RWPE2 (cell line): Measurements from ENCODE around the gene SLC36A1.

Experiments used
- ATAC-seq: fragments of 200-7000 bp; cut with Tn5 transposase; 3 replicates; pipeline ENCODE4 v1.9.1; 2021; ENCODE audit warnings: low read depth
- DNase-seq: peaks from one replicate; pipeline ENCODE4 v3.0.0-alpha.2; 2020; ENCODE audit warnings: low spot score
- H3K27ac ChIP-seq: fragments of 450-650 bp; 2 replicates; pipeline ENCODE4 v1.5.1; 2017; ENCODE audit warnings: mild to moderate bottlenecking; ENCODE audit not compliant: poor library complexity, severe bottlenecking
- H3K27me3 ChIP-seq: fragments of 250-450 bp; sonication (Bioruptor Pico); 2 replicates; pipeline ENCODE4 v1.5.1; 2021; ENCODE audit warnings: mild to moderate bottlenecking, moderate library complexity; ENCODE audit not compliant: insufficient read depth, poor library complexity, severe bottlenecking
- H3K36me3 ChIP-seq: fragments of 250-450 bp; sonication (Bioruptor Pico); 2 replicates; pipeline ENCODE4 v1.5.1; 2020; ENCODE audit warnings: low read depth, mild to moderate bottlenecking, moderate library complexity
- H3K4me1 ChIP-seq: fragments of 250-450 bp; sonication (Bioruptor Pico); 2 replicates; pipeline ENCODE4 v1.5.1; 2021; ENCODE audit warnings: mild to moderate bottlenecking, moderate library complexity; ENCODE audit not compliant: insufficient read depth, poor library complexity, severe bottlenecking
- H3K4me3 ChIP-seq: fragments of 250-450 bp; sonication (Bioruptor Pico); 2 replicates; pipeline ENCODE4 v1.5.1; 2021; ENCODE audit warnings: mild to moderate bottlenecking, moderate library complexity; ENCODE audit not compliant: severe bottlenecking
- H3K9me3 ChIP-seq: fragments of 250-450 bp; sonication (Bioruptor Pico); 2 replicates; pipeline ENCODE4 v1.5.1; 2021; ENCODE audit warnings: mild to moderate bottlenecking, moderate library complexity; ENCODE audit not compliant: severe bottlenecking
- CTCF ChIP-seq: fragments of 450-650 bp; IDR thresholded peaks from one replicate; pipeline ENCODE4 v1.5.1; 2017; ENCODE audit warnings: mild to moderate bottlenecking, moderate library complexity; ENCODE audit not compliant: poor library complexity, severe bottlenecking

The SLC36A1 gene

GRCh38 chr5:151523335-151523734, 75.9 kb downstream of the SLC36A1 start:
- TF ChIP-seq CTCF = peak; percentile 74
- Histone ChIP-seq H3K36me3 (peaks cover 97% of the 10 kb centered on the region), H3K4me1 (no peaks in the 10 kb centered on the region), H3K27ac (no peak overlapping the region), H3K9me3 (no peaks in the 10 kb centered on the region), H3K4me3 (no peak overlapping the region), H3K27me3 (no peaks in the 10 kb centered on the region)
- ATAC-seq (peak; percentile 70), DNase-seq (no peak)

- H3K27ac ChIP-seq = no peak overlapping the region
- TF ChIP-seq CTCF = no peak
- peak; percentile 39; the same call in 1 of the 3 replicates for ATAC-seq
Measured at GRCh38 chr5:151528153-151528552, 80.8 kb downstream of the SLC36A1 start.

GRCh38 chr5:151528996-151529395, 81.6 kb downstream of the SLC36A1 start:
- H3K9me3 ChIP-seq = no peaks in the 10 kb centered on the region
- ATAC-seq (no peak), DNase-seq (no peak)
- H3K36me3 ChIP-seq = peaks cover 100% of the 10 kb centered on the region
- TF ChIP-seq CTCF = no peak
- H3K27me3 ChIP-seq = no peaks in the 10 kb centered on the region
- H3K4me1 ChIP-seq = no peaks in the 10 kb centered on the region
- no peak overlapping the region for H3K4me3 ChIP-seq
- H3K27ac ChIP-seq = no peak overlapping the region

More at GRCh38 chr5:151528153-151528552, 80.8 kb downstream of the SLC36A1 start:
- no peak for DNase-seq
- no peaks in the 10 kb centered on the region for H3K4me1 ChIP-seq
- H3K4me3 ChIP-seq = no peak overlapping the region
- no peaks in the 10 kb centered on the region for H3K9me3 ChIP-seq
- peaks cover 99% of the 10 kb centered on the region for H3K36me3 ChIP-seq
- H3K27me3 ChIP-seq = no peaks in the 10 kb centered on the region

DNA sequence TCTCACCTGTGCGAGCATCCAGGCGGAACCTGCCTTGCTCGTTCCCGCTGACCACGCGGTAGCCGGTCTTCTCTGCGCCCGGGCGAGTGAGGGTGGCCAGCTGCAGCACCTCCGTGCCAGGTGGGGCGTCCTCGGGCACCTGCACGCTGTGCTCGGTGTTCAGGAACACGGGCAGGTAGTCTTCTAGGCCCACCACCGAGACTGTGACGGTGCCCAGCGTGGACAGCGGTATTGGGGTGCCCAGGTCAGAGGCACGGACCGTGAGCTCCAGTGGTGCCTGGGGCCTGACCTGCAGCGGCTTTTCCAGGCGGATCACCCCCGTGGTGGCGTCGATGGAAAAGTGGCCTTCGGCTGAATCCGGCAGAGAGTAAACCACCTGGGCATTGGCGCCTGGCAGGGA, 84.2 kb downstream of the SLC36A1 start:
- Histone ChIP-seq H3K4me1 (no peaks in the 10 kb centered on the region), H3K36me3 (peaks cover 90% of the 10 kb centered on the region), H3K27me3 (no peaks in the 10 kb centered on the region), H3K9me3 (no peaks in the 10 kb centered on the region), H3K27ac (no peak overlapping the region), H3K4me3 (no peak overlapping the region)
- ATAC-seq = no peak
- no peak for DNase-seq
- no peak for TF ChIP-seq CTCF

GRCh38 chr5:151532416-151532815, 85.0 kb downstream of the SLC36A1 start:
- no peaks in the 10 kb centered on the region for H3K27me3 ChIP-seq
- DNase-seq (no peak), ATAC-seq (no peak)
- no peaks in the 10 kb centered on the region for H3K9me3 ChIP-seq
- H3K27ac ChIP-seq = no peak overlapping the region
- no peaks in the 10 kb centered on the region for H3K4me1 ChIP-seq
- peaks cover 83% of the 10 kb centered on the region for H3K36me3 ChIP-seq
- H3K4me3 ChIP-seq = no peak overlapping the region
- TF ChIP-seq CTCF = no peak
